IPS-15b (cell line): ENCODE measurements around the gene TMEM63B.
A peak's percentile ranks its signal among the peaks of the same experiment; 100 is the strongest.

Experiments used
- H3K27me3 ChIP-seq: one replicate; pipeline ENCODE4 v1.6.1; 2013; ENCODE audit warnings: low read length; ENCODE audit not compliant: control insufficient read depth, insufficient read depth
- H3K36me3 ChIP-seq: one replicate; pipeline ENCODE4 v1.6.1; 2013; ENCODE audit warnings: low read length; ENCODE audit not compliant: control insufficient read depth, insufficient read depth
- H3K4me1 ChIP-seq: one replicate; pipeline ENCODE4 v1.6.1; 2013; ENCODE audit warnings: mild to moderate bottlenecking, low read length; ENCODE audit not compliant: control insufficient read depth, insufficient read depth
- H3K4me3 ChIP-seq: one replicate; pipeline ENCODE4 v1.5.1; 2013; ENCODE audit warnings: low read depth, low read length
- H3K9ac ChIP-seq: one replicate; pipeline ENCODE4 v1.6.1; 2013; ENCODE audit warnings: low read depth, mild to moderate bottlenecking, low read length
- H3K9me3 ChIP-seq: one replicate; pipeline ENCODE4 v1.6.1; 2013; ENCODE audit warnings: mild to moderate bottlenecking, low read length; ENCODE audit not compliant: control insufficient read depth, insufficient read depth

Gene TMEM63B

GRCh38 chr6:44127186-44128019 lies at the start of gene TMEM63B, which contains the start of gene MRPL14:
TSS of gene TMEM63B (plus strand) at chr6:44127554. CDS start at chr6:44134585, 7,031 bp downstream.
TSS of gene MRPL14 (minus strand) at chr6:44127452. CDS start at chr6:44116611, 10,841 bp downstream.
- Histone ChIP-seq H3K36me3 (no peaks in the 10 kb centered on the region), H3K4me3 (peak within 1 kb of the TSS; percentile 67), H3K27me3 (no peaks in the 10 kb centered on the region), H3K9me3 (no peaks in the 10 kb centered on the region), H3K9ac (peak within 1 kb of the TSS; percentile 48), H3K4me1 (peaks cover 19% of the 10 kb centered on the region)

GRCh38 chr6:44078219-44078826 lies 49.0 kb upstream of the TMEM63B start:
- H3K9me3 ChIP-seq, result no peaks in the 10 kb centered on the region
- H3K4me3 ChIP-seq, result no peak overlapping the region
- peaks cover 14% of the 10 kb centered on the region for H3K4me1 ChIP-seq
- no peak overlapping the region for H3K9ac ChIP-seq
- no peaks in the 10 kb centered on the region for H3K36me3 ChIP-seq
- peaks cover 8% of the 10 kb centered on the region for H3K27me3 ChIP-seq

GRCh38 chr6:44078827-44079671 lies 48.3 kb upstream of the TMEM63B start:
- Histone ChIP-seq H3K36me3 (no peaks in the 10 kb centered on the region), H3K9me3 (no peaks in the 10 kb centered on the region), H3K9ac (no peak overlapping the region), H3K4me1 (peaks cover 10% of the 10 kb centered on the region), H3K27me3 (peaks cover 8% of the 10 kb centered on the region), H3K4me3 (no peak overlapping the region)

- Histone ChIP-seq H3K9ac (no peak overlapping the region), H3K4me3 (no peak overlapping the region), H3K4me1 (peaks cover 8% of the 10 kb centered on the region), H3K36me3 (no peaks in the 10 kb centered on the region), H3K9me3 (no peaks in the 10 kb centered on the region), H3K27me3 (peaks cover 4% of the 10 kb centered on the region)
Observed at GRCh38 chr6:44079672-44080071, 47.7 kb upstream of the TMEM63B start.

- no peaks in the 10 kb centered on the region for H3K27me3 ChIP-seq
- no peaks in the 10 kb centered on the region for H3K36me3 ChIP-seq
- H3K9me3 ChIP-seq, result no peaks in the 10 kb centered on the region
- H3K9ac ChIP-seq, result no peak overlapping the region
- no peak overlapping the region for H3K4me3 ChIP-seq
- peaks cover 8% of the 10 kb centered on the region for H3K4me1 ChIP-seq
Observed at GRCh38 chr6:44080561-44081521, 46.5 kb upstream of the TMEM63B start.

DNA sequence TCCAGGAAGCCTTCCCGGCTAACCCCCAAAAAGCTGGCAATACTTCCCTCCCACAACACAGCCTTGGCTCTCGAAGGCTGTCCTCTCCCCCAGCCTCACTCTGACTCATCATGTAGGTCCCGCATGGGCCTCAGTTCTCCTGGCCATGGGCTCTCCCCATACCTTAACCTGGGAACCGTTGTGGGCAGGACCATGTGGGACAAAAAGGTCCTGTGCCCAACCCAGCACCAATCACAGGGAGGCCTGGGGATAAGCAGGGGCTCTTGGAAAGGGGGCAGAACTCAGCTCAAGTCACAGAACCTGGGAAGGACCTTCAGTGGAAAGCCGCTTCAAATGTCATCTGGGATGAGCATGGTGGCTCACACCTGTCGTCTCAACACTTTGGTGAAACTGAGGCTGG lies 45.6 kb upstream of the TMEM63B start:
- no peaks in the 10 kb centered on the region for H3K9me3 ChIP-seq
- H3K4me1 ChIP-seq, result peaks cover 3% of the 10 kb centered on the region
- no peaks in the 10 kb centered on the region for H3K36me3 ChIP-seq
- no peaks in the 10 kb centered on the region for H3K27me3 ChIP-seq
- no peak overlapping the region for H3K4me3 ChIP-seq
- no peak overlapping the region for H3K9ac ChIP-seq

GRCh38 chr6:44082872-44083321 lies 44.5 kb upstream of the TMEM63B start:
- no peak overlapping the region for H3K9ac ChIP-seq
- H3K4me1 ChIP-seq, result peaks cover 2% of the 10 kb centered on the region
- H3K9me3 ChIP-seq, result no peaks in the 10 kb centered on the region
- H3K4me3 ChIP-seq, result no peak overlapping the region
- no peaks in the 10 kb centered on the region for H3K36me3 ChIP-seq
- H3K27me3 ChIP-seq, result no peaks in the 10 kb centered on the region

DNA sequence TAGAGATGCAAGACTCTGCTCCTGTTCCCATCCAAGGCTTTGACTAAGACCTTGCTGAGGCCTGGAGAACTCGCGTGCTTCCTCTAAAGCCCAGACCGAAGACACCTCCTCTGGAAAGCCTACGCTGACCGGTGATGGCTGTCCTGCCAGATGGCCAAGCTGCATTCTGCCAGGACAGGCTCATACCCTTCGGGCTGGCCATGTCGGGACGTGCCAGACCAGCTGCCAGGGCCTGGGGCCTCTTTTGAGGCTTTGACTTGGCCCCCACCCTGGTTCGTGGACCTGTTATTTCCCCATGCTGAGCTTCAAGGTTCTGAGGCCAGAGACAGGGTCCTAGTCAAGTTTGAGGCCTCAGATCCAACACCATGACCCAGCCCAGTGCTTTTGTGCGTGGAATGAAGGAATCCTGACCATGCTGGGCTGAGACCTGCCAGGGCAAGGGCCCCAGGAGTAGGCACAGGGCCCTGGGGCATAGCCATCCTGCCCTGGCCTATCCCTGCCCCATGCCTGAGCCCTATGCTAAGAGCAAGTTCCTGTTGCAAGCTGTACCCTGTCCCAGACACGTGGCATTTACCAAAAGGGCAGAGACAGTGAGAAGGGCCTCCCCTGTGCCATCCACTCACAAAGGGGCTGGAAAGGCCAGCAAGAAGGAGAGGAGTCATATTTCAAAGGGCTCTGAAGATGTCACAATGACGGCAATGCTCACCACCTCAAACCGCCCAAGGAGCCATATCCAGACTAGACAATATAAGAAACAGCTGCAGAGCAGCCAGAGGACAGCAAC lies 42.9 kb upstream of the TMEM63B start:
- H3K4me1 ChIP-seq, result peaks cover 2% of the 10 kb centered on the region
- no peaks in the 10 kb centered on the region for H3K9me3 ChIP-seq
- no peak overlapping the region for H3K4me3 ChIP-seq
- peaks cover 6% of the 10 kb centered on the region for H3K36me3 ChIP-seq
- H3K27me3 ChIP-seq, result no peaks in the 10 kb centered on the region
- peak overlapping the region; percentile 47 for H3K9ac ChIP-seq

GRCh38 chr6:44085219-44085618 lies 42.1 kb upstream of the TMEM63B start:
- peaks cover 2% of the 10 kb centered on the region for H3K4me1 ChIP-seq
- no peaks in the 10 kb centered on the region for H3K9me3 ChIP-seq
- no peak overlapping the region for H3K9ac ChIP-seq
- H3K36me3 ChIP-seq, result peaks cover 6% of the 10 kb centered on the region
- H3K27me3 ChIP-seq, result no peaks in the 10 kb centered on the region
- no peak overlapping the region for H3K4me3 ChIP-seq

DNA sequence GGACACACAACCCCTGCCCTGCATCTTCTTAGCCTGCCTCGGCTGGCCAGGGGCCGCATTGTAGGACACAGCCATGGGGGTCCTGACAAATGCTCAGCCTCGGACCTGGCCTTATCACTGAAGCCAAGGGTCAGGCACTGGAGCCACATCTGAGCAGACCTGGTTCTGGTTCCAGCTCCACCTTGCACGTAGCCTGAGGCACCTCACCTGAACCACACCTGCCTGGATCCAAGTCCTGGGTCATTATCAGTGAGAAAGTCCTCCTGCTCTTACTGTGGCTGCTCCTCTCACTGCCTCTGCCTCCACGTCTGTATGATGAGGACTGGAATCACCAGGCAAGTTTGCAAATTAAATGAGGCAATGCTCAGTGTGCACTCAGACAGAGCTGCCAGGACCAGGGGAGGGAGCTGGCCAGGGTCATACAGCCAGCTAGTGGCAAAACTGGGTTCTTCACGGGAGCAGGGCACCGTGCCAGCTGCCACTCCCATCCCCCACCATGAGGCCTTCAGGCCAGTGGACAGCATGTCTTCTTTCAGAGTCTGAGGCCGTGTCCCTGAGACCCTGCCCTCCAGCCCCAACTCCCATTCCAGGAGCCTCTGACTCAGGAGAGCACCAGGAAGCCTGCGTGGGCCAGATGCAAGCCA lies 40.3 kb upstream of the TMEM63B start:
- Histone ChIP-seq H3K9me3 (no peaks in the 10 kb centered on the region), H3K4me3 (no peak overlapping the region), H3K27me3 (no peaks in the 10 kb centered on the region), H3K9ac (no peak overlapping the region), H3K36me3 (peaks cover 6% of the 10 kb centered on the region), H3K4me1 (peaks cover 2% of the 10 kb centered on the region)
